Nephron (organoid): Measurements from ENCODE around the gene RAB35.
A peak's percentile ranks its signal among the peaks of the same experiment; 100 is the strongest.

Source experiments
- H3K27ac Mint-ChIP-seq, 3 experiments: 2 replicates each; pipeline ENCODE4 v1.8.0; 2020; ENCODE audit warnings: mixed read lengths in 3 of 3, mild to moderate bottlenecking in 2 of 3, moderate library complexity in 1 of 3
- H3K27me3 Mint-ChIP-seq: 2 replicates; pipeline ENCODE4 v1.8.0; 2021; ENCODE audit warnings: low read depth, mild to moderate bottlenecking, moderate library complexity, mixed read lengths
- H3K36me3 Mint-ChIP-seq: 2 replicates; pipeline ENCODE4 v1.8.0; 2020; ENCODE audit warnings: low read depth, mixed read lengths
- H3K4me1 Mint-ChIP-seq: 2 replicates; pipeline ENCODE4 v1.8.0; 2020; ENCODE audit warnings: mixed read lengths
- H3K4me3 Mint-ChIP-seq, 3 experiments: 2 replicates each; pipeline ENCODE4 v1.8.0; 2020; ENCODE audit warnings: mild to moderate bottlenecking in 3 of 3, mixed read lengths in 3 of 3, moderate library complexity in 2 of 3
- H3K9me3 Mint-ChIP-seq: 2 replicates; pipeline ENCODE4 v1.8.0; 2020; ENCODE audit warnings: mixed read lengths
- CTCF ChIP-seq, 3 experiments: fragments of 200-600 bp; sonication (generic); IDR thresholded peaks; one replicate each; pipeline ENCODE4 v1.5.0; 2021; ENCODE audit warnings: antibody characterized with exemption in 3 of 3; ENCODE audit not compliant: unreplicated experiment in 3 of 3

RAB35 gene

GRCh38 chr12:120089105-120089504 lies 27.4 kb downstream of the RAB35 start:
- H3K4me1 Mint-ChIP-seq: peaks cover 63% of the 10 kb centered on the region
- H3K4me3 Mint-ChIP-seq: no peak overlapping the region
- H3K27me3 Mint-ChIP-seq: peaks cover 14% of the 10 kb centered on the region
- peak overlapping the region in 2 of 3 experiments; percentile 55 to 64 for H3K27ac Mint-ChIP-seq
- H3K36me3 Mint-ChIP-seq: peaks cover 6% of the 10 kb centered on the region
- H3K9me3 Mint-ChIP-seq: no peaks in the 10 kb centered on the region
- no peak for TF ChIP-seq CTCF (IDR thresholded peaks at IDR 0.05; ENCODE audit: unreplicated experiment in 3 of 3)

GRCh38 chr12:120086801-120087621 lies 29.5 kb downstream of the RAB35 start:
- peak overlapping the region; percentile 81 to 87 (median 82) for H3K4me3 Mint-ChIP-seq
- H3K27me3 Mint-ChIP-seq: peaks cover 14% of the 10 kb centered on the region
- peaks cover 6% of the 10 kb centered on the region for H3K36me3 Mint-ChIP-seq
- peak overlapping the region; percentile 44 to 85 (median 73) for H3K27ac Mint-ChIP-seq
- peak; percentile 92 to 98 (median 97) for TF ChIP-seq CTCF (IDR thresholded peaks at IDR 0.05; ENCODE audit: unreplicated experiment in 3 of 3)
- no peaks in the 10 kb centered on the region for H3K9me3 Mint-ChIP-seq
- H3K4me1 Mint-ChIP-seq: peaks cover 49% of the 10 kb centered on the region

- no peak for TF ChIP-seq CTCF (IDR thresholded peaks at IDR 0.05; ENCODE audit: unreplicated experiment in 3 of 3)
- H3K4me1 Mint-ChIP-seq: peaks cover 40% of the 10 kb centered on the region
- H3K36me3 Mint-ChIP-seq: peaks cover 4% of the 10 kb centered on the region
- H3K27me3 Mint-ChIP-seq: peaks cover 14% of the 10 kb centered on the region
- peak overlapping the region; percentile 27 to 82 (median 81) for H3K4me3 Mint-ChIP-seq
- H3K9me3 Mint-ChIP-seq: no peaks in the 10 kb centered on the region
- peak overlapping the region in 2 of 3 experiments; percentile 44 to 61 for H3K27ac Mint-ChIP-seq
These were observed 30.5 kb downstream of the RAB35 start for GRCh38 chr12:120085920-120086645.

- no peaks in the 10 kb centered on the region for H3K36me3 Mint-ChIP-seq
- TF ChIP-seq CTCF (IDR thresholded peaks at IDR 0.05; ENCODE audit: unreplicated experiment in 3 of 3): no peak
- H3K4me1 Mint-ChIP-seq: peaks cover 8% of the 10 kb centered on the region
- no peak overlapping the region for H3K27ac Mint-ChIP-seq
- no peak overlapping the region for H3K4me3 Mint-ChIP-seq
- H3K9me3 Mint-ChIP-seq: no peaks in the 10 kb centered on the region
- peaks cover 3% of the 10 kb centered on the region for H3K27me3 Mint-ChIP-seq
These were observed 34.9 kb downstream of the RAB35 start for GRCh38 chr12:120081641-120082040.

- TF ChIP-seq CTCF (IDR thresholded peaks at IDR 0.05; ENCODE audit: unreplicated experiment in 3 of 3): no peak
These were observed 36.8 kb downstream of the RAB35 start for GRCh38 chr12:120079411-120080400.

More at GRCh38 chr12:120079411-120080400, 36.8 kb downstream of the RAB35 start:
- Mint-ChIP-seq H3K36me3 (no peaks in the 10 kb centered on the region), H3K4me3 (no peak overlapping the region), H3K4me1 (no peaks in the 10 kb centered on the region), H3K27me3 (peaks cover 3% of the 10 kb centered on the region), H3K27ac (no peak overlapping the region), H3K9me3 (no peaks in the 10 kb centered on the region)
